Caco-2 (cell line): ENCODE results near the gene SNX24. TPM values are rescaled to one million over a fixed set of nuclear protein-coding genes. Genes with fewer than 3 reads are reported as not detected.

Experiments used
- BruUV-seq: library from RNA; stranded (reverse); fragments of 400-500 nt; replicated peaks from 2 replicates; lab custom pipeline; 2021; lab: Mats Ljungman, UMichigan
- CTCF ChIA-PET: fragments of 300-600 bp; sonication (Branson Sonifier 250); formaldehyde crosslinking; loops from one replicate; lab custom pipeline; 2022; ENCODE audit warnings: antibody characterized with exemption; lab: Charles Lee
- POLR2A ChIA-PET: fragments of 300-600 bp; sonication (Branson Sonifier 250); formaldehyde crosslinking; loops from one replicate; lab custom pipeline; 2022; ENCODE audit warnings: antibody characterized with exemption; lab: Charles Lee
- DNase-seq, 2 experiments: peaks; one replicate each; pipeline versions ENCODE4 v3.0.0 to v3.0.0-alpha.2; 2020 to 2022
- H3K27me3 ChIP-seq: replicated peaks from 2 replicates; pipeline ENCODE4 v1.6.0; 2011; ENCODE audit warnings: low read length; ENCODE audit not compliant: control insufficient read depth, insufficient read depth
- H3K36me3 ChIP-seq: 2 replicates; pipeline ENCODE4 v1.5.1; 2011; ENCODE audit warnings: low read length; ENCODE audit not compliant: control insufficient read depth, insufficient read depth
- H3K4me1 ChIP-seq: fragments of 250-450 bp; sonication (Bioruptor Pico); 2 replicates; pipeline ENCODE4 v1.5.1; 2020; ENCODE audit warnings: mild to moderate bottlenecking
- H3K4me3 ChIP-seq: 2 replicates; pipeline ENCODE4 v1.5.1; 2011; ENCODE audit warnings: low read depth, mild to moderate bottlenecking, control low read depth, low read length
- H3K9me3 ChIP-seq: fragments of 250-450 bp; sonication (Bioruptor Pico); 2 replicates; pipeline ENCODE4 v1.5.1; 2020; ENCODE audit warnings: mild to moderate bottlenecking, moderate library complexity
- H3K27ac Mint-ChIP-seq: one replicate; pipeline ENCODE4 v1.8.0; 2022; ENCODE audit warnings: mixed read lengths; ENCODE audit not compliant: unreplicated experiment
- H3K27me3 Mint-ChIP-seq: one replicate; pipeline ENCODE4 v1.8.0; 2022; ENCODE audit warnings: mixed read lengths; ENCODE audit not compliant: insufficient read depth, unreplicated experiment
- H3K36me3 Mint-ChIP-seq: one replicate; pipeline ENCODE4 v1.8.0; 2022; ENCODE audit warnings: mild to moderate bottlenecking, mixed read lengths; ENCODE audit not compliant: insufficient read depth, unreplicated experiment
- H3K4me1 Mint-ChIP-seq: one replicate; pipeline ENCODE4 v1.8.0; 2022; ENCODE audit warnings: low read depth, mixed read lengths; ENCODE audit not compliant: unreplicated experiment
- H3K4me3 Mint-ChIP-seq: one replicate; pipeline ENCODE4 v1.8.0; 2022; ENCODE audit warnings: mild to moderate bottlenecking, moderate library complexity, mixed read lengths; ENCODE audit not compliant: unreplicated experiment
- H3K9me3 Mint-ChIP-seq: one replicate; pipeline ENCODE4 v1.8.0; 2022; ENCODE audit warnings: mixed read lengths; ENCODE audit not compliant: unreplicated experiment
- CTCF ChIP-seq, 2 experiments: fragments of 200-600 bp in 1 of 2; IDR thresholded peaks; 1 replicate in 1 of 2; 2 replicates in 1 of 2; pipeline versions ENCODE4 v1.5.1 to v1.8.0; 2011 to 2022; ENCODE audit warnings: antibody characterized with exemption in 1 of 2, control low read depth in 1 of 2, inconsistent platforms in 1 of 2, low read depth in 1 of 2, low read length in 1 of 2, mild to moderate bottlenecking in 1 of 2, moderate library complexity in 1 of 2; ENCODE audit not compliant: insufficient read depth in 1 of 2, severe bottlenecking in 1 of 2, unreplicated experiment in 1 of 2
- intact Hi-C: fragments of 100-400 bp; cut with micrococcal nuclease; formaldehyde crosslinking; loops from one replicate; pipeline ENCODE4 v1.10.0; 2022; ENCODE audit not compliant: unreplicated experiment
- total RNA-seq: library from RNA; stranded (reverse); gene quantifications from 2 replicates; pipeline ENCODE4 v1.2.3, GENCODE V29; 2022

The SNX24 gene
- total RNA-seq, 1 experiment from 2014 or later, result 38.4 TPM

DNA sequence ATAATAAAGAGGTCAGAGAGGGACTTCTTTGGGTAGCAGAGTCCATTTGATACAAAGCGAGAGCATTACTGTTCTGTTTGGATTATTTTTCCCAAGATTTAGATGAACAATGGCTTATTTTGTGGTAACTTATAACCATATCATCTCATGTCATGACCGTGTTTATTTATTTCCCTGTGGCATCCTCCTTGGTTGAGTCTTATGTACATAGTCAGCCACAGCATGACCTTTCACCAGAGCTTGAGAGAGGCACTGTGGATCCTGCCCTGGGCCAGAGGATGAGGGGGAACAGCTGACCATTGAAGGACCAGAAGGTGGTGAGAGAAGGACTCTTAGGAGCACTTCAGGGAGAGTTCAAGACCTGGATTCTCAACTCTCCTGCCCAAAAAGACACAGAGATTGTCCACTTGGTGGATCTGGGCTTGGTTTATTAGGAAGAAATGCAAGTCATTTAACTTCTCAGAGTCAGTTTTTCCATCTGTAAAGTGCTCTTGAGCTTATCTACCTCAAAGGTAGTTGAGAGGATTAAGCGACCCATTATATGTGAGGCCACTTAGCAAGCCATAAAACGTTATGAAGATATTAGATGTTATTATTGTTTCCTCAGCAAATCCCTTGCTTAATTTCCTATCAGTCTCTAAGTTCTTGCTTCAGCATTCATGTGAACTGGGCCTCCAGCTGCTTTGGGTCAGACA, 139.7 kb downstream of the SNX24 start:
- no peaks in the 10 kb centered on the region for H3K27me3 ChIP-seq
- intact Hi-C loops, result no loop called here
- Mint-ChIP-seq H3K4me3 (no peak overlapping the region), H3K4me1 (peaks cover 6% of the 10 kb centered on the region), H3K9me3 (no peaks in the 10 kb centered on the region), H3K36me3 (no peaks in the 10 kb centered on the region), H3K27ac (no peak overlapping the region), H3K27me3 (no peaks in the 10 kb centered on the region)
- no peak for DNase-seq
- BruUV-seq, result no TSS peak
- H3K9me3 ChIP-seq, result no peaks in the 10 kb centered on the region
- H3K4me3 ChIP-seq, result no peak overlapping the region
- no peaks in the 10 kb centered on the region for H3K4me1 ChIP-seq
- no peak for TF ChIP-seq CTCF (IDR thresholded peaks at IDR 0.05; ENCODE audit: insufficient read depth in 1 of 2, low read depth in 1 of 2, low read length in 1 of 2, severe bottlenecking in 1 of 2, unreplicated experiment in 1 of 2)
- ChIA-PET CTCF (no interaction called here), POLR2A (no interaction called here)
- no peaks in the 10 kb centered on the region for H3K36me3 ChIP-seq

GRCh38 chr5:122985954-122986721, 140.7 kb downstream of the SNX24 start:
- ChIA-PET POLR2A (no interaction called here), CTCF (no interaction called here)
- Histone ChIP-seq H3K4me1 (no peaks in the 10 kb centered on the region), H3K36me3 (no peaks in the 10 kb centered on the region), H3K9me3 (no peaks in the 10 kb centered on the region), H3K27me3 (no peaks in the 10 kb centered on the region), H3K4me3 (no peak overlapping the region)
- no peak for DNase-seq
- H3K4me3 Mint-ChIP-seq, result no peak overlapping the region
- no peaks in the 10 kb centered on the region for H3K36me3 Mint-ChIP-seq
- BruUV-seq, result no TSS peak
- no peaks in the 10 kb centered on the region for H3K27me3 Mint-ChIP-seq
- H3K27ac Mint-ChIP-seq, result no peak overlapping the region
- peaks cover 6% of the 10 kb centered on the region for H3K4me1 Mint-ChIP-seq
- TF ChIP-seq CTCF (IDR thresholded peaks at IDR 0.05; ENCODE audit: insufficient read depth in 1 of 2, low read depth in 1 of 2, low read length in 1 of 2, severe bottlenecking in 1 of 2, unreplicated experiment in 1 of 2), result no peak
- intact Hi-C loops, result no loop called here
- H3K9me3 Mint-ChIP-seq, result no peaks in the 10 kb centered on the region

GRCh38 chr5:122996091-122996490, 150.7 kb downstream of the SNX24 start:
- Histone ChIP-seq H3K4me3 (no peak overlapping the region), H3K4me1 (no peaks in the 10 kb centered on the region), H3K36me3 (no peaks in the 10 kb centered on the region), H3K9me3 (no peaks in the 10 kb centered on the region), H3K27me3 (no peaks in the 10 kb centered on the region)
- H3K36me3 Mint-ChIP-seq, result no peaks in the 10 kb centered on the region
- BruUV-seq, result no TSS peak
- H3K4me1 Mint-ChIP-seq, result no peaks in the 10 kb centered on the region
- POLR2A ChIA-PET, result no interaction called here
- CTCF ChIA-PET, result no interaction called here
- no peaks in the 10 kb centered on the region for H3K27me3 Mint-ChIP-seq
- intact Hi-C loops, result no loop called here
- no peaks in the 10 kb centered on the region for H3K9me3 Mint-ChIP-seq
- no peak for TF ChIP-seq CTCF (IDR thresholded peaks at IDR 0.05; ENCODE audit: insufficient read depth in 1 of 2, low read depth in 1 of 2, low read length in 1 of 2, severe bottlenecking in 1 of 2, unreplicated experiment in 1 of 2)
- H3K4me3 Mint-ChIP-seq, result no peak overlapping the region
- no peak for DNase-seq
- H3K27ac Mint-ChIP-seq, result no peak overlapping the region
